ENCODE data around the gene AICDA. TPM values are rescaled to one million over a fixed set of nuclear protein-coding genes. Genes with fewer than 3 reads are reported as not detected.

Gene AICDA
- total and polyA plus RNA-seq, 10 of the 15 experiments (the other 5 are each of a cell fraction or from before 2014, with no cell fraction given): 9.4 to 24.9 (median 16.6) TPM

DNA sequence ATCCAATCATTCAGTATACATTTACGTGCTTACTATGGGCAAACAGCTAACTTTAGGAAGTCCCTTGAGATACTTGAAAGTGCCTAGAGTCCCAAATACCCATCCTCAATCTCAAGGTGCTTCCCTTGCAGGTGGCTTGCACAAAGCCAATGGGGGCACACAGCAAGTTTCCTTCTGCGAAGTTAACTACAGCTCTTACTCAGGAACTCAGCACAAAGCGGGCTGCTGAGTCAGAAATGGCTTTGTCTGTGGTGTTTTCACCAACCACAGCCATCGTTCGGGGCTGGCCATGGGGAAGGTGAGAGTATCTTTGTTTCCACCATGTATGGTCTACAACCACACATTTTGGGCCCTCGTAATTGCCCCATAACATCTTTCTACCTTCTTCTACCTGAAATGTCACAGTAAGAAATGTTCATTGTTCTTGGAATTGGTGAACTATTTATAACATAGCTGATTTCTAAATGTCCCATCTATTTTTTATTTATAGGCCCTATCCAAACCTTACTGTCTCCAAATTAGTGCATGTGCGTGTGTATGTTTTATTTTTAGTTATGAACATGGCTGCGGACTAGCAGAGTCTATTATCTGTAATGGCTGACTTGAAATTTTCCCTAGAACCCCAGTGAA is 36.0 kb upstream of the AICDA start (continued):
- TF ChIP-seq PAX5 (IDR thresholded peaks at IDR 0.05; ENCODE audit: borderline replicate concordance, low read depth, low read length): peak; percentile 99
- TF ChIP-seq SPI1 (IDR thresholded peaks at IDR 0.05; ENCODE audit: borderline replicate concordance, insufficient read depth, low read depth, low read length): 0 out of 2 replicates have a peak, but pooled peaks have one; percentile 35
- peak; percentile 99 for TF ChIP-seq TCF3 (IDR thresholded peaks at IDR 0.05; ENCODE audit: borderline replicate concordance, insufficient read depth, low read depth, low read length)
- peak; percentile 98 for TF ChIP-seq ATF2 (IDR thresholded peaks at IDR 0.05; ENCODE audit: low read length)
- peak; percentile 98 for TF ChIP-seq BCL3 (IDR thresholded peaks at IDR 0.05; ENCODE audit: borderline replicate concordance, insufficient read depth, low read depth, low read length, poor library complexity, severe bottlenecking)
- no peak; the same call in 1 of the 2 replicates for TF ChIP-seq ESRRA (IDR thresholded peaks at IDR 0.05; ENCODE audit: low read length)
- peak; percentile 95 for TF ChIP-seq NBN (IDR thresholded peaks at IDR 0.05)
- peak; percentile 94 for TF ChIP-seq NR2F1 (conservative IDR thresholded peaks at IDR 0.05)
- TF ChIP-seq PML (IDR thresholded peaks at IDR 0.05; ENCODE audit: low read length): peak; percentile 90
- TF ChIP-seq, protein P1, sequence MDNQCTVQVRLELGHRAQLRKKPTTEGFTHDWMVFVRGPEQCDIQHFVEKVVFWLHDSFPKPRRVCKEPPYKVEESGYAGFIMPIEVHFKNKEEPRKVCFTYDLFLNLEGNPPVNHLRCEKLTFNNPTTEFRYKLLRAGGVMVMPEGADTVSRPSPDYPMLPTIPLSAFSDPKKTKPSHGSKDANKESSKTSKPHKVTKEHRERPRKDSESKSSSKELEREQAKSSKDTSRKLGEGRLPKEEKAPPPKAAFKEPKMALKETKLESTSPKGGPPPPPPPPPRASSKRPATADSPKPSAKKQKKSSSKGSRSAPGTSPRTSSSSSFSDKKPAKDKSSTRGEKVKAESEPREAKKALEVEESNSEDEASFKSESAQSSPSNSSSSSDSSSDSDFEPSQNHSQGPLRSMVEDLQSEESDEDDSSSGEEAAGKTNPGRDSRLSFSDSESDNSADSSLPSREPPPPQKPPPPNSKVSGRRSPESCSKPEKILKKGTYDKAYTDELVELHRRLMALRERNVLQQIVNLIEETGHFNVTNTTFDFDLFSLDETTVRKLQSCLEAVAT (IDR thresholded peaks at IDR 0.05): peak; percentile 97
- no peak for TF ChIP-seq HDAC6 (IDR thresholded peaks at IDR 0.05; ENCODE audit: unreplicated experiment)
- TF ChIP-seq, protein P2, sequence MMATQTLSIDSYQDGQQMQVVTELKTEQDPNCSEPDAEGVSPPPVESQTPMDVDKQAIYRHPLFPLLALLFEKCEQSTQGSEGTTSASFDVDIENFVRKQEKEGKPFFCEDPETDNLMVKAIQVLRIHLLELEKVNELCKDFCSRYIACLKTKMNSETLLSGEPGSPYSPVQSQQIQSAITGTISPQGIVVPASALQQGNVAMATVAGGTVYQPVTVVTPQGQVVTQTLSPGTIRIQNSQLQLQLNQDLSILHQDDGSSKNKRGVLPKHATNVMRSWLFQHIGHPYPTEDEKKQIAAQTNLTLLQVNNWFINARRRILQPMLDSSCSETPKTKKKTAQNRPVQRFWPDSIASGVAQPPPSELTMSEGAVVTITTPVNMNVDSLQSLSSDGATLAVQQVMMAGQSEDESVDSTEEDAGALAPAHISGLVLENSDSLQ (IDR thresholded peaks at IDR 0.05): peak; percentile 24; the same call in 1 of the 2 replicates
- TF ChIP-seq MTA2 (IDR thresholded peaks at IDR 0.05; ENCODE audit: low read depth): peak; percentile 99
- TF ChIP-seq RUNX3 (IDR thresholded peaks at IDR 0.05; ENCODE audit: low read length): peak; percentile 100
- TF ChIP-seq EP300 (IDR thresholded peaks at IDR 0.05; ENCODE audit: borderline replicate concordance in 1 of 2, control insufficient read depth in 1 of 2, low read depth in 2 of 2, low read length in 2 of 2): peak; percentile 97 to 99
- TF ChIP-seq SP1 (IDR thresholded peaks at IDR 0.05; ENCODE audit: low read depth, low read length): peak; percentile 82
- TF ChIP-seq KLF5 (IDR thresholded peaks at IDR 0.05; ENCODE audit: partially characterized antibody): peak; percentile 85
- TF ChIP-seq RELA (IDR thresholded peaks at IDR 0.05; ENCODE audit: borderline replicate concordance, partially characterized antibody): peak; percentile 88
- TF ChIP-seq, protein P3, sequence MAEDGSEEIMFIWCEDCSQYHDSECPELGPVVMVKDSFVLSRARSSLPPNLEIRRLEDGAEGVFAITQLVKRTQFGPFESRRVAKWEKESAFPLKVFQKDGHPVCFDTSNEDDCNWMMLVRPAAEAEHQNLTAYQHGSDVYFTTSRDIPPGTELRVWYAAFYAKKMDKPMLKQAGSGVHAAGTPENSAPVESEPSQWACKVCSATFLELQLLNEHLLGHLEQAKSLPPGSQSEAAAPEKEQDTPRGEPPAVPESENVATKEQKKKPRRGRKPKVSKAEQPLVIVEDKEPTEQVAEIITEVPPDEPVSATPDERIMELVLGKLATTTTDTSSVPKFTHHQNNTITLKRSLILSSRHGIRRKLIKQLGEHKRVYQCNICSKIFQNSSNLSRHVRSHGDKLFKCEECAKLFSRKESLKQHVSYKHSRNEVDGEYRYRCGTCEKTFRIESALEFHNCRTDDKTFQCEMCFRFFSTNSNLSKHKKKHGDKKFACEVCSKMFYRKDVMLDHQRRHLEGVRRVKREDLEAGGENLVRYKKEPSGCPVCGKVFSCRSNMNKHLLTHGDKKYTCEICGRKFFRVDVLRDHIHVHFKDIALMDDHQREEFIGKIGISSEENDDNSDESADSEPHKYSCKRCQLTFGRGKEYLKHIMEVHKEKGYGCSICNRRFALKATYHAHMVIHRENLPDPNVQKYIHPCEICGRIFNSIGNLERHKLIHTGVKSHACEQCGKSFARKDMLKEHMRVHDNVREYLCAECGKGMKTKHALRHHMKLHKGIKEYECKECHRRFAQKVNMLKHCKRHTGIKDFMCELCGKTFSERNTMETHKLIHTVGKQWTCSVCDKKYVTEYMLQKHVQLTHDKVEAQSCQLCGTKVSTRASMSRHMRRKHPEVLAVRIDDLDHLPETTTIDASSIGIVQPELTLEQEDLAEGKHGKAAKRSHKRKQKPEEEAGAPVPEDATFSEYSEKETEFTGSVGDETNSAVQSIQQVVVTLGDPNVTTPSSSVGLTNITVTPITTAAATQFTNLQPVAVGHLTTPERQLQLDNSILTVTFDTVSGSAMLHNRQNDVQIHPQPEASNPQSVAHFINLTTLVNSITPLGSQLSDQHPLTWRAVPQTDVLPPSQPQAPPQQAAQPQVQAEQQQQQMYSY (CRISPR knock-in tag; IDR thresholded peaks at IDR 0.05): no peak
- peak; percentile 90 for TF ChIP-seq ATF7 (IDR thresholded peaks at IDR 0.05; ENCODE audit: low read depth)
- TF ChIP-seq TBL1XR1 (IDR thresholded peaks at IDR 0.05; ENCODE audit: low read depth, low read length): peak; percentile 99

All from GM12878 (cell line).